HK-2 (cell line): Measurements from ENCODE around the gene NT5DC1.

Source experiments
- DNase-seq: peaks from one replicate; pipeline ENCODE4 v3.0.0-alpha.2; 2018; ENCODE audit not compliant: unreplicated experiment

NT5DC1 gene

GRCh38 chr6:116136933-116137340 is 36.3 kb downstream of the NT5DC1 start:
- no peak for DNase-seq

DNA sequence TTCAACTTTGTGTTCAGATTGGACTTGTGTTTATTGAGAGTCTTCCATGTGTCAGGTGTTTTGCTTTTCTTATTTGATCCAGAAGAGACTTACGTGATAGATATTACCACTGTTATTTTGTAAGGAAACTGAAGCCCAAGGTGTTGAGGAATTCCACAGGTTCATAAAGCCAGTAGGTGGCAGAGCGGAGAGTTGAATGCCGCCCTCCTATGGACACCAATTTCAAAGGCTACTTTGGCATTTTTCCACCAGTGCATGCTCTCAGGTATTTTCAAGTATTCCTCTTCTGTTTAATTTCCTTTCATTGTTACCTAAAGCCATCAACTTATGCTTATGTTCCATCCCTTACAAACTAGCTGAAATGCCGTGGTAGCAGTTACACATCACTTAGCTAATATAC is 39.3 kb downstream of the NT5DC1 start:
- DNase-seq, result no peak

- peak; percentile 27 for DNase-seq
Observed at GRCh38 chr6:116144605-116145004, 44.0 kb downstream of the NT5DC1 start.

DNA sequence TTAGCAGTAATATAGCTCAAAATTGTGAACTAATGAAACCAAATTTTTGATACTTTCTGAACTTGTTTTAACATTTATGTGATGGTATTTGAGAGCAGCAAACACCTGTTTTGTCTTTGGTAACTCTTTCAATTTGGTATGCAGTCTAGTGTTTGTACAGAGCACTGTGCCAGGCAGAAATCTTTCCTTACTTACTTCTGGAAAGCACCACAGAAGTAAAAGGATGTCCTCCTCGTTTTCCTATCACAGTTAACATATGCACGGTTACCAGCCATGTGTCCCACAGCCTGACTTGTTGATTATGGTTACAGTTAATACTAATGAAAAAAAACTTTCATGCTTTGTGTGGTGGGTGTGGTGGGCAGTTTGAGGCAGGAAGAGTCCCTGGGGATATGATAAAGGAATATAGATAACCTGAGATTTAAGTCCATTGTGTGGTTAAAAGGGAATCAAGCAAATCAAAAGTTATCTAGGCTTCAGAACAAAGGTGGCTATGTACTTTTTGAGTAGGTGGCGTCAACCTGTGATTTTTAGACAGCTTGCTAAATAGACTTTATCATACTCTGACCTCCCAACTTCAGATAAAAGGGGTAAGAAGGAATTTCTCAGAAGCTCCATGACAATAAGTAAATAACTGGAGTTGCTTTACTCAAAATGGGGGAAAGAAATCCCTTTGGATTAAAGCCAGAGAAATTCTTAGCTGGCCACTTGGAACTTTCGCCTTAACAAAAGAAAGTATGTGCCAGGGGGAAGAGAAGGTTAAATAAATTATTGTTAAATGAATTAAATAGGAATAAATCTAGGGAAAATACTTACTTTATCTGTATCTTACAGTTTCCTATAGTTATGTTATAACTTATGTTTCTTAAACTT is 45.4 kb downstream of the NT5DC1 start:
- DNase-seq, result no peak

- no peak for DNase-seq
Observed at GRCh38 chr6:116152620-116153019, 52.0 kb downstream of the NT5DC1 start.

DNA sequence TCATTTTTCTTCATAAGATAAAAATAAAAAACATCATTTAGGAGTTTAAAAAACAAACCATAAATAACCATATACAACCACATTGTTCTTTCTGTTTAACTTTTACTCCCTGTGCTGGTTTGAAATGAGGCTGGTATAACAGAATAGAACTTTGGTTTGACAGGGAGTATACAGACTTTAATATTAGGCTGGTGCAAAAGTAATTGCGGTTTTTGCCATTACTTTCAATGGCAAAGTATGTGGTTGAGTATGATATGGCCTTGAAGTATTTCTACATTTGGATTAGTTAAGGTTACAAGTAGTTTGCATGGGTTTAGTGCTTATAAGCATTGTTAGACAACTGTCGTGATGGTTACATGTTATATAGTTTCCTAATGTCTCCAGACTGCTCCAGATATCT is 54.2 kb downstream of the NT5DC1 start:
- DNase-seq, result no peak

- no peak for DNase-seq
Observed at GRCh38 chr6:116156405-116157326, 56.0 kb downstream of the NT5DC1 start.

DNA sequence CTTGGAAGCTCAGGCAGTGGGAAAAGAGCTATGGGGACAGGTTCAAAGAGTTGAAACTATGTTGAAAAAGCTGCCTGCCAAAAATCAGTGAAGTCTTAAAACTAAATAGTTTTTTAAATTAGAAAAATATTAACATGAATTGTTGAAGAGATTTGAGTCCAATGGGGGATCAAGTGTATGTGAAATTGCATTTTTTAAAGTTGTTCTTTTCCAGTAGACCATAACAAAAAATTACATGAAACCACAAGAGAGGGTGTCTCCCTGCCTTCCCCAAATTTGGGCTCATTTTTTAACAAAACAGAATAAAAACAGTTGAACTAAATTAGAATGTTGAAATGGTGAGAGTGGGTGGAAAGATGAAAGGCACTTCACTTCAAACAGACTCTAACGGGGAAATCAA is 56.7 kb downstream of the NT5DC1 start:
- no peak for DNase-seq

DNA sequence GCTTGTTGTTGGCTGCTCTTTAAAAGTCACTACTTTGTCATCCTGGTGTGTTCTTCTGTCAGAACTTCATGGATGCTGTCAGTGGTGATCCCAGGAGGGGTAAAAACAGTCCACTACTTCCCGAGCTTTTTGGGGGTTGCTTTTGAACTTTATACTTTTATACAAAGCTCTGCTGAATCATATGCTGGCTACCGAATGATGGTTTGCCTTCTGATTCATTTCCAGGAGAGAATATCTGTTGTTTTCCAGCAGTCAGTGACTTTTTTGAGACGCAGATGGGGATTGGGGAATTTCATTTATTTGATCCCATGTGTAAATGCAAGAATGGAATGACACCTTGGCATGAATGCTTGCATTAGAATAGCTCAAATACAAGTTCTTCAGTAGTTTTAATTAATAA is 58.0 kb downstream of the NT5DC1 start:
- no peak for DNase-seq

DNA sequence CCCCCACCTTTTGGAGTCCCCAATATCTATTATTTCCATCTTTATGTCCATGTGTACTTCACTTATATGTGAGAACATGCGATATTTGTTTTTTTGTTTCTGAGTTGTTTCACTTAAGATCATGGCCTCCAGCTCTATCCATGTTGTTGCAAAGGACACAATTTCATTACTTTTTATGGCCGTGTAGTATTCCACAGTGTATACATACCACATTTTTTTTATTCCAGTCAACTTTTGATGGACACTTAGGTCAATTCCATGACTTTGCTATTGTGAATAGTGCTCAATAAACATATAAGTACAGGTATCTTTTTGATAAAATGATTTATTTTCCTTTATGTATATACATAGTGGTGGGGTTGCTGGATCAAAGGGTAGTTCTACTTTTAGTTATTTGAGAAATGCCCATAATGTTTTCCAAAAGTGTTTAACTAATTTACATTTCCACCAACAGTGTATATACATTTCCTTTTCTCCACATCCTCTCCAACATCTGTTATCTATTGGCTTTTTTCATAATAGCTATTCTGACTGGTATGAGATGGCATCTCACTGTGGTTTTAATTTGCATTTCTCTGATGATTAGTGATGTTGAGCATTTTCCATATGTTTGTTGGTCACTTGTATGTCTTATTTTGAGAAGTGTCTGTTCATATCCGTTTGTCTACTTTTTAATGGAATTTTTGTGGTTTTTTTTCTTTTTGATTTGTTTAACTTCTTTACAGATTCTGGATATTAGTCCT is 59.3 kb downstream of the NT5DC1 start:
- DNase-seq, result no peak

GRCh38 chr6:116165596-116165995 is 64.9 kb downstream of the NT5DC1 start:
- DNase-seq, result no peak

- no peak for DNase-seq
Observed at GRCh38 chr6:116166369-116166768, 65.7 kb downstream of the NT5DC1 start.

DNA sequence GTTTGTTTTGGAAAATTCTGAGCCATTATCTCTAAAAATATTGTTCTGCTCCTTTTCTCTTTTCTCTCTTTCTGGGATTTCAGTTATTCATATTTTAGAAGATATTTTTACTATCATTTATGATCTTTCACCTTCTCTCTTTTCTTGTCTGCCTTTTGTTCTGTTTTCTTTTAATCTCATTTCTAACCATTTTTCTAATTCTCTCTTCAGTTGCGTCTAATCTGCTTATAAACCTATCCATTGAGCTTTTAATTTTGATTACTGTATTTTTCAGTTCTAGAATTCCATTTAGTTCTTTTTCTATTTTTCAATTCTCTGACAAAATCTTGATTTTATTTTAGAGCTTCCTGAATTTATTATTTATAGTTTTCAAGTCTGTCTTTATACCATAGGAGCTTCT is 67.5 kb downstream of the NT5DC1 start:
- no peak for DNase-seq

DNA sequence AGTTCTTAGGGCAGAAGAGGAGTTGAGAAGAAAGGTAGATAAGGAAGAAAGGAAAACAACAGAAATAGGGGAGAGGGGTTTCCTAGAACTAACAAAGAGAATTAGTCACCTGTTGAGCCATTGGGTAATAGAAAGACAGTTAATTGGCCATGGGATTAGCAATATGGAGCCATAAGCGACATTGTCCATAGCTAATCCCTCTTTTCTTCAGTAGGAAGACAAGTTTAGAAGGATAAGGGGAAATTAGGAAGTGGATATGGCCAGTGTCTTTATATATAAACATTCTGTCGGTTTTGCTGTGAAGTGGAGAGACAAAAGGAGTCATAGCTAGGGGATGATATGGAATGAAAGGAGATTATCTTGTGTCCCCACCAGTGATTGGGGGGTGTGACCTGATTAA is 69.2 kb downstream of the NT5DC1 start:
- no peak for DNase-seq

GRCh38 chr6:116170358-116171057 is 69.9 kb downstream of the NT5DC1 start:
- DNase-seq, result no peak

DNA sequence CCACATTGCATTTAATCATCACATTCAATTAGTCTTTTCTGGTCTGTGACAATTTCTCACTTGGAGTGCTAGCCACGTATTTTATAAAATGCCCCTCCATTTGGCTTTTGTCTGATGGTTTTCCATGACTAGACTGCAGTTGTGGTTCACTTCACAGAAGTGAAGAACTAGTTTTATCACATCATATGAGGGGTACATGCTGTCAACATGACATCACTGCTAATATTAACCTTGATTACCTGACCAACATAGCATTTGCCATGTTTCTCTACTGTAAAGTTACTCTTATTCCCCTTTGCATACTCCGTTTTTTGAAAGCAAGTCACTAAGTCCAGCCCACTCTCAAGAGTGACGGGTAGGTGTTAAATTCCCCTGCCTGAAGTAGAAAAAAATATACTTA is 73.3 kb downstream of the NT5DC1 start:
- no peak for DNase-seq

GRCh38 chr6:116175344-116175743 is 74.7 kb downstream of the NT5DC1 start:
- no peak for DNase-seq

DNA sequence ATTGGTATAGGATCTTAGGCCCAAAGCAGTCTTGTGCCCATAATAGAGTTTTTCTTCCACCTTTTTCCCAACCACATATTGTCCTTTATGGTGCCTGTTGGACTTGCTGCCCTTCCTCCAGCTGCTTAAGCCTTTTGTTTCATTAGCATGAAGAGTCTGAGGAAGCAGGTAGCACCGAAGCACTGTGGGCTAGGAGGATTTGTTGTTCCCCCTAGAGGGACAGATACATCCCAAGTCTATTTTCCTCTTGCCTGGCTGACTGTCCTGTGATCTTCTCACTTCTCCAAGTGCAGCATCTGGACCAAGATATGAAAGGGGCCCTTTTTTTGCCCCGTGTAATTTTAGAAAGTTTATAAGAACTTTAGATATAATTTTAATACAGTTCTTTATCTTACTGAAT is 75.9 kb downstream of the NT5DC1 start:
- DNase-seq, result no peak

- no peak for DNase-seq
Observed at GRCh38 chr6:116180375-116180774, 79.7 kb downstream of the NT5DC1 start.

- DNase-seq, result no peak
Observed at GRCh38 chr6:116189472-116189871, 88.8 kb downstream of the NT5DC1 start.

DNA sequence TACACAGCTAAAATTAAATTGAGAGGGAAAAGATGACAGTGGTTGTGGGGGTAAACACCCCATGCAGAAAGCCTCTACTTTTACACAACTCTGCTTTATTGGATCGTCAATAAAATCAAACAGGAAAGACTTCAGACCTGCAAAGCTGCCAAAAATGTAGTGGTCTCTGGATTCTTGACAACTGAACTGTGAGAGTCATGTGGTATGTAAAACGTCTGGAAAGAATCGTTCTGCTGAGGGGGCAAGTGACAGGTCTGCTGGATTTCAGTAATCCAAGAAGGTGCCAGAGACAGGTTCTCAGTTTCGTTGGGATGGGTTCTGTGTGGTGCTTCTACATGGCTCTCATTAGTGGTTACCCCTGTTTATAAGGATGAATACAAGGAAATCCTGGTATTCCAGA is 89.9 kb downstream of the NT5DC1 start:
- no peak for DNase-seq

DNA sequence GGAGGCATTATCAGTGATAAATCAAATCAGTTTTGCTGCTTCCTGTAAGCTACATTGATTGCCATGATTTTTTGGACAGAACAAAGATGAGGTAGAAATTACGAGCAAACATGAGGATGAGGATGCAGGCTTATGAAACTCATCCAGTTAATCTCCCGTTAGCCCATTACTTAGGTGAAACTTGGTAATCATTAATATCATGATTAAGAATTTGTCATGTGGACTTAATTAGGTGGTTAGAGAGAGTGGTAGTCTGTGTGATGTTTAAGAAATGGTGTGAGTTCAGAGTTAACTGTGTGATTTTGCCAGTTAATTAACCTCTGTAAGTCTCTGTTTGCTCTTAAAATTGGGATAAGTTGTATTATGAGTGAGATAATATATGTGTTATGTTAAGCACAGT is 91.2 kb downstream of the NT5DC1 start:
- no peak for DNase-seq
